Measurements from ENCODE around the gene C6orf89. TPM values are rescaled to one million over a fixed set of nuclear protein-coding genes. Genes with fewer than 3 reads are reported as not detected.

Gene C6orf89
- total and polyA plus RNA-seq, 2 of the 13 experiments (the other 11 are each of a cell fraction or from before 2014, with no cell fraction given): 22.1 to 32.2 TPM

DNA sequence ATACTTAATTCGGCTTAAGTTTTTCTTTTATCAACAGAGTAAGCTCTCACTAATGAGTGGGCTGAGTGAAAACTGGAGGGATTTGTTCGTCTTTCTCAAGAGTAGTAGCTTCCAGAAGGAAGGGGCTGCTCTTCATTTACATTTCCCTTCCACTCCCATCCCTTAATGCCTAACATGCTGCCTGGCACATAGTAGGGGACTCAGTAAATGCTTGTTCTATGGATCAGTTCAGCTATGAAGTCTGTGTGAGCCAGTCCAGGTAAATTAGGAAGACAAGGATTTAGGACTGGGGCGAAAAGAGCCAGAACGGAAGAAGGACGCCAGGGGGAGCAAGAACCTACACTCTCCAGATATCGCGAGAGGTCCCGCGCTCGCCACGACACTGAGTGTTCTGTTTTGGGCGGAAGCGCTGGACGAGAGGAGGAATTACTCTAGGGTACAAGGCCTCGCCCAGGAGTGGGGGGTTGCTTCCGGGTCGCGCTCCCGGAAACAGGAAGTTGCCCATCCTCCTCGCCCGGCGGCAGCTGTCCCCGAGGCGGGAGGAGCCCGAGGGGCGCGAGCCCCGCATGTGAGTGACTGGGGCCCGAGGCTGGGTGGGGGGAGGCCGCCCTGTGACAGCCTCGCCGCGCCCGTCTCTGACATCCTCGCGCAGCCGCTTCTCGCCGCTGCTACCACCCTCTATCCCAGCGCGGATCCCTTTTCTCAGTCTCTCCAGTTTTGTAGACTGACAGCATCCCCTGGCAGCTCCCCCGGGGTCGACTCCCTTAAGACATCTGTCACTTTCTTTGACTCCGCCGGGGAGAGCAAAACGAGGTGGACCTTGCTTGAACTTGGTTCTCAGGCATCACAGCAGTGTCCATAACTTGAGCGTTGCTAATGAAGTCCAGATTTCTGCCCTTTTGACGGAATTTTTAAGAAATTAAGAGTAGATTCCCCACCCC is at the start of gene C6orf89 (continued):
- TF ChIP-seq, protein P1, sequence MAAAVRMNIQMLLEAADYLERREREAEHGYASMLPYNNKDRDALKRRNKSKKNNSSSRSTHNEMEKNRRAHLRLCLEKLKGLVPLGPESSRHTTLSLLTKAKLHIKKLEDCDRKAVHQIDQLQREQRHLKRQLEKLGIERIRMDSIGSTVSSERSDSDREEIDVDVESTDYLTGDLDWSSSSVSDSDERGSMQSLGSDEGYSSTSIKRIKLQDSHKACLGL (CRISPR knock-in tag; IDR thresholded peaks at IDR 0.05): peak; percentile 92
- TF ChIP-seq, protein P2, sequence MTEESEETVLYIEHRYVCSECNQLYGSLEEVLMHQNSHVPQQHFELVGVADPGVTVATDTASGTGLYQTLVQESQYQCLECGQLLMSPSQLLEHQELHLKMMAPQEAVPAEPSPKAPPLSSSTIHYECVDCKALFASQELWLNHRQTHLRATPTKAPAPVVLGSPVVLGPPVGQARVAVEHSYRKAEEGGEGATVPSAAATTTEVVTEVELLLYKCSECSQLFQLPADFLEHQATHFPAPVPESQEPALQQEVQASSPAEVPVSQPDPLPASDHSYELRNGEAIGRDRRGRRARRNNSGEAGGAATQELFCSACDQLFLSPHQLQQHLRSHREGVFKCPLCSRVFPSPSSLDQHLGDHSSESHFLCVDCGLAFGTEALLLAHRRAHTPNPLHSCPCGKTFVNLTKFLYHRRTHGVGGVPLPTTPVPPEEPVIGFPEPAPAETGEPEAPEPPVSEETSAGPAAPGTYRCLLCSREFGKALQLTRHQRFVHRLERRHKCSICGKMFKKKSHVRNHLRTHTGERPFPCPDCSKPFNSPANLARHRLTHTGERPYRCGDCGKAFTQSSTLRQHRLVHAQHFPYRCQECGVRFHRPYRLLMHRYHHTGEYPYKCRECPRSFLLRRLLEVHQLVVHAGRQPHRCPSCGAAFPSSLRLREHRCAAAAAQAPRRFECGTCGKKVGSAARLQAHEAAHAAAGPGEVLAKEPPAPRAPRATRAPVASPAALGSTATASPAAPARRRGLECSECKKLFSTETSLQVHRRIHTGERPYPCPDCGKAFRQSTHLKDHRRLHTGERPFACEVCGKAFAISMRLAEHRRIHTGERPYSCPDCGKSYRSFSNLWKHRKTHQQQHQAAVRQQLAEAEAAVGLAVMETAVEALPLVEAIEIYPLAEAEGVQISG (CRISPR knock-in tag; IDR thresholded peaks at IDR 0.05): peak; percentile 97
- peak; percentile 70; the same call in 1 of the 2 replicates for TF ChIP-seq ZNF773 (CRISPR knock-in tag; IDR thresholded peaks at IDR 0.05; ENCODE audit: borderline replicate concordance)
- TF ChIP-seq ZNF724P (CRISPR knock-in tag; IDR thresholded peaks at IDR 0.05; ENCODE audit: borderline replicate concordance): peak; percentile 98
- TF ChIP-seq ZNF891 (CRISPR knock-in tag; IDR thresholded peaks at IDR 0.05): peak; percentile 73; the same call in 1 of the 2 replicates
- TF ChIP-seq, protein P3, sequence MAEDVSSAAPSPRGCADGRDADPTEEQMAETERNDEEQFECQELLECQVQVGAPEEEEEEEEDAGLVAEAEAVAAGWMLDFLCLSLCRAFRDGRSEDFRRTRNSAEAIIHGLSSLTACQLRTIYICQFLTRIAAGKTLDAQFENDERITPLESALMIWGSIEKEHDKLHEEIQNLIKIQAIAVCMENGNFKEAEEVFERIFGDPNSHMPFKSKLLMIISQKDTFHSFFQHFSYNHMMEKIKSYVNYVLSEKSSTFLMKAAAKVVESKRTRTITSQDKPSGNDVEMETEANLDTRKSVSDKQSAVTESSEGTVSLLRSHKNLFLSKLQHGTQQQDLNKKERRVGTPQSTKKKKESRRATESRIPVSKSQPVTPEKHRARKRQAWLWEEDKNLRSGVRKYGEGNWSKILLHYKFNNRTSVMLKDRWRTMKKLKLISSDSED (CRISPR knock-in tag; IDR thresholded peaks at IDR 0.05): no peak
- 0 out of 2 replicates have a peak, but pooled peaks have one; percentile 55 for TF ChIP-seq ZNF772 (CRISPR knock-in tag; IDR thresholded peaks at IDR 0.05)
- no peak for TF ChIP-seq SRSF9 (IDR thresholded peaks at IDR 0.05; ENCODE audit: borderline replicate concordance, insufficient read depth, low read depth, low read length, poor library complexity, severe bottlenecking)
- no peak for TF ChIP-seq DPF2 (CRISPR knock-in tag; IDR thresholded peaks at IDR 0.05; ENCODE audit: borderline replicate concordance, low read depth)
- no peak for TF ChIP-seq POLR2AphosphoS2 (IDR thresholded peaks at IDR 0.05; ENCODE audit: low read depth, low read length)
- peak; percentile 82; the same call in 1 of the 2 replicates for TF ChIP-seq ZKSCAN1 (IDR thresholded peaks at IDR 0.05; ENCODE audit: low read length)
- TF ChIP-seq, protein P4, sequence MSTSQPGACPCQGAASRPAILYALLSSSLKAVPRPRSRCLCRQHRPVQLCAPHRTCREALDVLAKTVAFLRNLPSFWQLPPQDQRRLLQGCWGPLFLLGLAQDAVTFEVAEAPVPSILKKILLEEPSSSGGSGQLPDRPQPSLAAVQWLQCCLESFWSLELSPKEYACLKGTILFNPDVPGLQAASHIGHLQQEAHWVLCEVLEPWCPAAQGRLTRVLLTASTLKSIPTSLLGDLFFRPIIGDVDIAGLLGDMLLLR (CRISPR knock-in tag; IDR thresholded peaks at IDR 0.05): peak; percentile 92
- TF ChIP-seq THAP11 (CRISPR knock-in tag; IDR thresholded peaks at IDR 0.05): peak; percentile 96
- TF ChIP-seq, protein P5, sequence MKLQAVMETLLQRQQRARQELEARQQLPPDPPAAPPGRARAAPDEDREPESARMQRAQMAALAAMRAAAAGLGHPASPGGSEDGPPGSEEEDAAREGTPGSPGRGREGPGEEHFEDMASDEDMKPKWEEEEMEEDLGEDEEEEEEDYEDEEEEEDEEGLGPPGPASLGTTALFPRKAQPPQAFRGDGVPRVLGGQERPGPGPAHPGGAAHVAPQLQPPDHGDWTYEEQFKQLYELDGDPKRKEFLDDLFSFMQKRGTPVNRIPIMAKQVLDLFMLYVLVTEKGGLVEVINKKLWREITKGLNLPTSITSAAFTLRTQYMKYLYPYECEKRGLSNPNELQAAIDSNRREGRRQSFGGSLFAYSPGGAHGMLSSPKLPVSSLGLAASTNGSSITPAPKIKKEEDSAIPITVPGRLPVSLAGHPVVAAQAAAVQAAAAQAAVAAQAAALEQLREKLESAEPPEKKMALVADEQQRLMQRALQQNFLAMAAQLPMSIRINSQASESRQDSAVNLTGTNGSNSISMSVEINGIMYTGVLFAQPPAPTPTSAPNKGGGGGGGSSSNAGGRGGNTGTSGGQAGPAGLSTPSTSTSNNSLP (IDR thresholded peaks at IDR 0.05; ENCODE audit: low read depth, low read length): peak; percentile 64; the same call in 1 of the 2 replicates
- TF ChIP-seq MLLT10 (CRISPR knock-in tag; IDR thresholded peaks at IDR 0.05): no peak
- peak; percentile 73; the same call in 1 of the 2 replicates for TF ChIP-seq ZNF616 (CRISPR knock-in tag; IDR thresholded peaks at IDR 0.05; ENCODE audit: low read depth)
- TF ChIP-seq ZSCAN20 (CRISPR knock-in tag; IDR thresholded peaks at IDR 0.05; ENCODE audit: borderline replicate concordance): no peak
- TF ChIP-seq ZNF451 (CRISPR knock-in tag; IDR thresholded peaks at IDR 0.05): peak; percentile 86; the same call in 1 of the 2 replicates
- TF ChIP-seq, protein P6, sequence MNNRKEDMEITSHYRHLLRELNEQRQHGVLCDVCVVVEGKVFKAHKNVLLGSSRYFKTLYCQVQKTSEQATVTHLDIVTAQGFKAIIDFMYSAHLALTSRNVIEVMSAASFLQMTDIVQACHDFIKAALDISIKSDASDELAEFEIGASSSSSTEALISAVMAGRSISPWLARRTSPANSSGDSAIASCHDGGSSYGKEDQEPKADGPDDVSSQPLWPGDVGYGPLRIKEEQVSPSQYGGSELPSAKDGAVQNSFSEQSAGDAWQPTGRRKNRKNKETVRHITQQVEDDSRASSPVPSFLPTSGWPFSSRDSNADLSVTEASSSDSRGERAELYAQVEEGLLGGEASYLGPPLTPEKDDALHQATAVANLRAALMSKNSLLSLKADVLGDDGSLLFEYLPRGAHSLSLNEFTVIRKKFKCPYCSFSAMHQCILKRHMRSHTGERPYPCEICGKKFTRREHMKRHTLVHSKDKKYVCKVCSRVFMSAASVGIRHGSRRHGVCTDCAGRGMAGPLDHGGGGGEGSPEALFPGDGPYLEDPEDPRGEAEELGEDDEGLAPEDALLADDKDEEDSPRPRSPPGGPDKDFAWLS (CRISPR knock-in tag; IDR thresholded peaks at IDR 0.05; ENCODE audit: borderline replicate concordance): peak; percentile 94; the same call in 1 of the 2 replicates

Data from HepG2 (cell line).